HG02870 (cell line): ENCODE data around the gene BTN3A1.
A peak's percentile ranks its signal among the peaks of the same experiment; 100 is the strongest.
"Not testable (repeated sequence)": the region's sequence is repeated elsewhere in the genome, so short reads cannot be mapped to it uniquely, and the experiment has no call there.

Experiments
- ATAC-seq: cut with Tn5 transposase; IDR thresholded peaks from one replicate; pipeline ENCODE4 v1.9.1; 2021; ENCODE audit warnings: mild to moderate bottlenecking, moderate library complexity; ENCODE audit not compliant: unreplicated experiment

BTN3A1 gene

DNA sequence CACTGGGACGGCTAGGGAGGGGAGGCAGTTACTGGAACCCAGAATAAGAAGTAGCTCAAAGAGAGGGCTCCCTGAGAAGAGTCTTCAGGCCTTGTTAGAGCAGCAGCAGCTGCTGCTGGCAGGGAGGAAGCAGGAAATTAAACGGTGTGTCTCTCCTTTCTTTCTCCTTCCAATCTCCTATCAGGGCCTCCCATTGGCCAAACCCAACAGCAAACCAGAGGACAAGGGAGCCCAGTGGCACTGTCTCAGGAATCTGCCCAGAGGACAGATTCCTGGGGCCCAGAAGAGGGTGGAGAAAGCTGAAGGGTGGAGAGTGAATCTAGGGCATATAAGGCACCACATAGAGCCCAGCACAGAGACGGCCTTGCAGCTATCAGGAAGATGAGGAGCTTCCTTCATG is 10.2 kb downstream of the BTN3A1 start:
- no peak for ATAC-seq

DNA sequence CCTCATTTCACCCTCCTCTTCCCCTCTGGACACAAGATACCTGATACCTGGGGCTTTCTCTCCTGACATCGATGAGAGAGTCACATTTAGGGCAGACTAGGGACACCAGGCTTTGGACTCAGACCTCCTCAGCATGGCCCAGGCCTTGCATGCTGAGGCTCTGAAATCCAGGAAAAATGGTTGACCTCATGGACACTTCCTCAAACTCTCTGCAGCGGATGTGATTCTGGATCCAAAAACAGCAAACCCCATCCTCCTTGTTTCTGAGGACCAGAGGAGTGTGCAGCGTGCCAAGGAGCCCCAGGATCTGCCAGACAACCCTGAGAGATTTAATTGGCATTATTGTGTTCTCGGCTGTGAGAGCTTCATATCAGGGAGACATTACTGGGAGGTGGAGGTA is 10.9 kb downstream of the BTN3A1 start:
- ATAC-seq = no peak

DNA sequence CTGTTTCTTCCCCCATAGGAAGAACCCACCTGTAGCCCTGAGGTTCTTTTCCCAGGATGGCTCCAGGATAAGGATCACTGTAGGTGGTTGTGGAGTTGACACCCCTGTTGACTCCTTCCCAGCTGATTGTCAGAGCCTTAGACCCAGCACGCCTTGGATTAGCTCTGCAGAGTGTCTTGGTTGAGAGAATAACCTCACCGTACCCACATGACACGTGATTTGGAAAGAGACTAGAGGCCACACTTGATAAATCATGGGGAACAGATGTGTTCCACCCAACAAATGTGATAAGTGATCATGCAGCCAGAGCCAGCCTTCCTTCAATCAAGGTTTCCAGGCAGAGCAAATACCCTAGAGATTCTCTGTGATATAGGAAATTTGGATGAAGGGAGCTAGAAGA is 12.2 kb downstream of the BTN3A1 start:
- no peak for ATAC-seq

DNA sequence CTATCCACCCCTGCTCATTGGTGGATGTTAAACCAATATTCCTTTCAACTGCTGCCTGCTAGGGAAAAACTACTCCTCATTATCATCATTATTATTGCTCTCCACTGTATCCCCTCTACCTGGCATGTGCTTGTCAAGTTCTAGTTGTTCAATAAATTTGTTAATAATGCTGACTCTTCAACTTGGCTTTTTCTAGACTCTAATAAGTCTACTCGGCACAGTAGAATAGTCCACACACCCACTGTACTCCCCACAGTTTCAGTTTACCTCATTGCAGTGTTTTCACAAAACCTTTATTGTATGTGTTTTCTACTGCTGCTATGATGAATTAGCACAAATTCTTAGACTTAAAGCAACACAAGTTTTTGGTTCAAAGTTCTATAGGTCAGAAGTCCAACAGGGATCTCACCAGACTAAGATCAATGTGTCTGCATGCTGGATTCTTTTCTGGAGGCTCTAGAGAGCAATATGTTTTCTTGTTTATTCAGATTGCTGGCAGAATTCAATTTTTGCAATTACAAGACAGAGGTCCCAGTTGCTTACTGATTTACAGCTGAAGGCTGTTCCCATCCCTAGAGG is 13.1 kb downstream of the BTN3A1 start:
- no peak for ATAC-seq

DNA sequence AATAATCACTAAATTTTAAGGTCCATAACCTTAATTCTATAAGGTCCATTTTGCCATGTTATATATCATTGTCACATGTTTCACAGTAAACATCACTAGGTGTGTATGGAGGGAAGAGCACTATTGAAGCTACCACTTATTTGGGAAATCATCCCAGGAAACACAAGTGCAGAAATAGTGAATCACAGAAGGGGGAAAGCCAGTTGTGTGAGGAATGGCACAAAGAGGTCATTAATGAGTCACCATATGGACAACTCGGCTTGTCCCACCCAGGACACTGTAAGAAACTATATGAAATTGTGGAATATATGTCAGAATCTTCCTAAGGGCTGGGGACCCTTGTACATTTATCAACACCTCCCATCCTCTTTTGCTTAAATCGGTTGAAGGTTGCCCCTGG is 13.7 kb downstream of the BTN3A1 start:
- ATAC-seq = no peak

DNA sequence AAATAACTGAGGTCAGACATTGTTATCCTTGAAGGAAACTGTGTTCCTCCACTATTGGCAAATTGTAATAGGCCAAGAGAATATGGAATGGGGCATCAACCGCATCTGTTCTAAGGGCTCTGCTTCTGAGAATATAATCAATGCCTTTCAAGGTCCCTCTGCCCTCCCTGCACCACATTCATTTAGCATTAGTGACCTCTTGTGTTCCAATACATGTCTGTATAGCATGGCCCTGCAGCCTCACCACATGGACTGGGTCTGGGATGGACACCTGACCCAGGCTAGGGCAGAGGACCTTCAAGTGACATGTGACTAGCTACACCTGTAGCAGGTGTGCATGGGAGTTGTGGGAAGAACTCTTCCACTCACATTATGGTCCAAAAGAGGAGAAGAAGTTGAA is 14.2 kb downstream of the BTN3A1 start:
- ATAC-seq = no peak

DNA sequence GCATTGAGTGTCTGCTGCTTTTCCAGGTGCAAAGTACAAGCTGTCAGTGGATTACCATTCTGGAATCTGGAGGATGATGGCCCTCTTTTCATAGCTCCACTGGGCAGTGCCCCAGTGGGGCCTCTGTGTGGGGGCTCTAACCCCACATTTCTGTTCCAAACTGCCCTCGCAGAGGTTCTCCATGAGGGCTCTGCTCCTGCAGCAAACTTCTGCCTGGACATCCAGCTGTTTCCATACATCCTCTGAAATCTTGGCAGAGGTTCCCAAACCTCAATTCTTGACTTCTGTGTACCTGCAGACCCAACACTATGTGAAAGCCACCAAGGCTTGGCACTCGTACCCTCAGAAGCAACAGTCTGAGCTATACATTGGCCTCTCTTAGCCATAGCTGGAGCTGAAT is 16.0 kb downstream of the BTN3A1 start:
- ATAC-seq = not testable (repeated sequence)

DNA sequence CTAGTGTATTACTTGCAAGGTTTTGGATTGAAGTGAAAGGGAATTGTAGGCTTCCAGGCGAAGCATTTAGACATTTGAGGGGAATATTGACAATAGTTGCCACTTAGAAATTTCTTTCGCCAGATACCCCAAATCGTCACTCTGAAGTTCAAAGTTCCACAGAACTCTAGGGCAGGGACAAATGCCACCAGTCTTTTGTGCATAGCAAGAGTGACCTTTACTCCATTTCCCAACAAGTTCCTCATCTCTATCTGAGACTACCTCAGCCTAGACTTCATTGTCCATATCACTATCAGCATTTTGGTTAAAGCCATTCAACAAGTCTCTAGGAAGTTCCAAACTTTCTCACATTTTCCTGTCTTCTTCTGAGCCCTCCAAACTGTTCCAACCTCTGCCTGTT is 16.7 kb downstream of the BTN3A1 start:
- not testable (repeated sequence) for ATAC-seq

- ATAC-seq = peak; percentile 7
Measured at GRCh38 chr6:26420688-26421171, 18.7 kb downstream of the BTN3A1 start.

- peak; percentile 95 for ATAC-seq
Measured at GRCh38 chr6:26421259-26422144, 19.4 kb downstream of the BTN3A1 start.

- ATAC-seq = no peak
Measured at GRCh38 chr6:26422329-26422728, 20.3 kb downstream of the BTN3A1 start.

DNA sequence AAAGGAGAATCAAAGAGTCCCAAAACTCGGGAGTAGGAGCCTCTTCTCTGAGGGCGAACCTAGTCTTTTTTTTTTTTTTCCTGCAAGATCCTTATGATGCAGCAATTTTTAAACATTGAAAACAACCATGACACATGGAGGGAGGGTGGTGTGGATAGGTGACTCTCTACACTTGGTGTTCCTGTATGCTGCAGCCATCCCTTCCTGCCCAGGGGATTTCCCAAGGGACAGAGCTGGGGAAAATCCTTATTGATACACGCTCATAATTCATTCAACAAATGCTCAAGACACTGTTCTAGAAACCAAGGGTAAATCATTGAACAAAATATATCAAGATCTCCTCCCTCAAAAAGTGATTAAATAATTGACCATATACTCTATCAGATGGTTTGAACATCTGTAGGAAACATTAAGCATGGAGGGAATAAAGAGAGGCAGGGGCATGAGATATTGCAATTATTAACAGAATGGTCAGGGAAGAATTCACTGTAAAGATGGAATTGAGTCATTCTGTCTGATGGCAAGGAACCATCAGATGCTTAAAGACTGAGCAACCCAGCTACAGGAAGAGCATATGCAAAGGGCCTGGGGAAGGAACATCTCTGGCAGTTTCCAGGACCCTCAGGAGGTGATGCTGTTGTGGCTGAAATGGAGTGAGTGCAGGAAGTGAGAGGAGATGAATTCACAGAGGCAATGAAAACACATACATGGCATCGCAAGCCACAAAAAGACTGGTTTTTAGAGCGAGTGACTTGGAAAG is 24.8 kb downstream of the BTN3A1 start:
- ATAC-seq = no peak

DNA sequence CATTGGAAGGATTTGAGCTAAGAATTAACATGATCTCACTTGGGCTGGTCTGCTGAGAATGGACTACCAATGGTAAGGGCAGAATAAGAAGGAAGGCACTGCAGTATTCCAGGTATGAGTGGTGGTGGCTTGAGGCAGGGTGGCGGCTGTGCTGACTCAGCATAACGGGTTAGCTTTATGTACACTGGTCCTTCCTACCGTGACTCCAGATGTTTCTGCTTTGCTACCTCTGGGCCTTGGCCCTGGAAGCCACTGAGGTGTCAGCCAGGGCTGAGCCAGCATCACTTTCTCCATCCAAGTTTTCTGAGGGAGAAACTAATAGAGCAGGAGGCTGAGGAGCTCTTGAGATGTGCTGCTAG is 25.4 kb downstream of the BTN3A1 start:
- ATAC-seq = no peak

GRCh38 chr6:26428206-26428605 is 26.1 kb downstream of the BTN3A1 start:
- no peak for ATAC-seq

DNA sequence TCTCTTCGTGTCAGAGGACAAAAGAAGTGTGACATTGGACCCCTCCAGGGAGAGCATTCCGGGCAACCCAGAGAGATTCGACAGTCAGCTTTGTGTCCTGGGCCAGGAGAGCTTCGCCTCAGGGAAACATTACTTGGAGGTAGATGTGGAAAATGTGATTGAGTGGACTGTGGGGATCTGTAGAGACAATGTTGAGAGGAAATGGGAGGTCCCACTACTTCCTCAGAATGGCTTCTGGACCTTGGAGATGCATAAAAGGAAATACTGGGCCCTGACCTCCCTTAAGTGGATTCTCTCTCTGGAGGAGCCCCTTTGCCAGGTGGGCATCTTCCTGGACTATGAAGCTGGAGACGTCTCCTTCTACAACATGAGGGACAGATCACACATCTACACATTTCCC is 28.7 kb downstream of the BTN3A1 start:
- ATAC-seq = no peak

DNA sequence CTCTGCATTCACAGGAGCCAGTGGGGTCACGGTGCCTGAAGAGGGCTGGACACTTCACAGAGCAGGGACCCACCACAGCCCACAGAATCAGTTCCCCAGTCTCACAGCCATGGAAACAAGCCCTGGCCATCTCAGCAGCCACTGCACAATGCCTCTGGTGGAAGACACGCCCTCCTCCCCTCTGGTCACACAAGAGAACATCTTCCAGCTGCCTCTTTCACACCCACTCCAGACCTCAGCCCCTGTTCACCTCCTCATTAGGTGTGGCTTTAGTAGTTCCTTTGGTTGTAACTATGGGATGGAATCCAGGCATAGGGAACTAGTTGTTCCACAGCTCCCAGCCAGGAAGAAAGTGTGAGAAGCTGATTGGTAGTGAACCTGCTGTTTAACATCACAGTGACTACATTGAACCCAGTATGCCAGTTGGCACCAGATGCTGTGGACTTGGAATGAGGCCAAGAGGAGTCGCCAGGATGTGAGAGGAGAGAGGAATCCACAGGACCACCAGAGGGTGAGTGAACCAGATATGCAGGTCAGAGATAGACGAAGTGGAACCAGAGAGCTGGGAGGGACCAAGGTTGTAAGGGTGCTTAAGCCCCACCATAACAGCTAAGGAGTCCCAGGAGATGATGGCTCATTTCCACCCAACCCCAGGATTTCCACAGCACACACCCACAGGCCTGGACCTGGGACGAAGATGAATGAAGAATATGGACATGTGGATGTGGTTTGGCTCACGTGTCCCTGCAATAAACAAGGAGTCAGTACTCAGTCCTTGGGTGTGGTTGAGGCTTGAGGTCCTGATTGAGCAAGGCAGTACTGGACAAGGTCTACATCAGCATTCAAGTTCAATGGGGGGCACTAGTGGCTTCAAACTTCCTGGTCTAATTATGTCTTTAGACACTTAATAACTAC is 29.4 kb downstream of the BTN3A1 start:
- ATAC-seq = no peak

DNA sequence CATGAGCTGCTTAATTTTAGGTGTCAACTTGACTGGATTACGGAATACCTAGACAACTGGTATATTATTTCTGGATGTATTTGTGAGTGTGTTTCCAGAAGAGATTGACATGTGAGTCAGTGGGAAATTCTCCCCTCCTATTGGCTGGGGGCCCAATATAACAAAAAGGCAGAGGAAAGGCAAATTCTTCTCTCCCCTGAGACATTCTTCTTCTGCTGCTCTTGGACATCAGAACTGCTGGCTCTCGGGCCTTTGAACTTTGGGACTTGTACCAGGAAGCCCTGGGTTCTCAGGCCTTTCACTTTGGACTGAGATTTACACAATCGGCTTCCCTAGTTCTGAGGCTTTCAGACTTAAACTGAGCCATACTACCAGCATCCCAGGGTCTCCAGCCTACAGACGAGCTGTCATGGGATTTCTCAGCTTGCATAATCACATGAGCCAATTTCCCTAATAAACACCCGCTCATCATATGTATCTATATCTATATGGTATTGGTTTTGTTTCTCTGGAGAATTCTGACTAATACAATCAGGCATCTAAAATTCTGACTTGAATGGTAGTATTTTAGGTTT is 30.6 kb downstream of the BTN3A1 start:
- ATAC-seq = no peak

DNA sequence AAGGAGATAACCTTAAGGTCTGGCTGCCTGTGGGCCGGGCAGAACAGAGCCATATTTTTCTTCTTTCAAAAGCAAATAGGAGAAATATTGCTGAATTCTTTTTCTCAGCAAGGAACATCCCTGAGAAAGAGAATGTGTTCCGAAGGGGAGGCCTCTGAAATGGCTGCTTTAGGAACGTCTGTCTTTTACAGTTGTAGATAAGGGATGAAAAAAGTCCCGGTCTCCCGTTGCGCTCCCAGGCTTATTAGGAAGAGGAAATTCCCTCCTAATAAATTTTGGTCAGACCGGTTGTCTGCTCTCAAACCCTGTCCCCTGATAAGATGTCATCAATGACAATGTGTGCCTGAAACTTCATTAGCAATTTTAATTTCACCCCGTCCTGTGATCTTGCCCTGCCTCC is 31.6 kb downstream of the BTN3A1 start:
- ATAC-seq = not testable (repeated sequence)

- no peak for ATAC-seq
Measured at GRCh38 chr6:26436018-26436417, 33.9 kb downstream of the BTN3A1 start.

- ATAC-seq = no peak
Measured at GRCh38 chr6:26437550-26437949, 35.5 kb downstream of the BTN3A1 start.
